Loucy (cell line): Measurements from ENCODE around the gene RPL12.

Experiments used
- H2AFZ ChIP-seq: fragments of 200-600 bp; sonication (generic); 2 replicates; pipeline ENCODE4 v1.6.0; 2016; ENCODE audit warnings: antibody characterized with exemption, mild to moderate bottlenecking, low read length, moderate library complexity
- H3F3A ChIP-seq: fragments of 200-600 bp; 2 replicates; pipeline ENCODE4 v1.6.0; 2016; ENCODE audit warnings: antibody characterized with exemption, low read depth, mild to moderate bottlenecking
- H3K27me3 ChIP-seq: fragments of 200-600 bp; sonication (generic); 2 replicates; pipeline ENCODE4 v1.6.1; 2014; ENCODE audit warnings: low read length, mild to moderate bottlenecking; ENCODE audit not compliant: insufficient read depth, poor library complexity, severe bottlenecking
- H3K36me3 ChIP-seq: fragments of 200-600 bp; sonication (generic); 2 replicates; pipeline ENCODE4 v1.6.1; 2016; ENCODE audit warnings: low read length; ENCODE audit not compliant: insufficient read depth
- H3K4me1 ChIP-seq: fragments of 200-600 bp; sonication (generic); 2 replicates; pipeline ENCODE4 v1.5.1; 2014; ENCODE audit warnings: low read length, mild to moderate bottlenecking; ENCODE audit not compliant: insufficient read depth, poor library complexity, severe bottlenecking
- H3K4me2 ChIP-seq: fragments of 200-600 bp; sonication (generic); 2 replicates; pipeline ENCODE4 v1.6.0; 2014; ENCODE audit warnings: antibody characterized with exemption, low read length, low read depth, mild to moderate bottlenecking; ENCODE audit not compliant: poor library complexity, severe bottlenecking
- H3K4me3 ChIP-seq: fragments of 200-600 bp; sonication (generic); 2 replicates; pipeline ENCODE4 v1.5.1; 2014; ENCODE audit warnings: low read length, mild to moderate bottlenecking, mixed read lengths; ENCODE audit not compliant: poor library complexity, severe bottlenecking
- H3K79me2 ChIP-seq: fragments of 200-600 bp; sonication (generic); 2 replicates; pipeline ENCODE4 v1.6.1; 2014; ENCODE audit warnings: low read length; ENCODE audit not compliant: insufficient read depth
- H3K9ac ChIP-seq: fragments of 200-600 bp; sonication (generic); 2 replicates; pipeline ENCODE4 v1.6.0; 2014; ENCODE audit warnings: mild to moderate bottlenecking, low read depth, low read length, moderate library complexity; ENCODE audit not compliant: poor library complexity, severe bottlenecking
- H3K9me2 ChIP-seq: fragments of 200-600 bp; sonication (generic); replicated peaks from 2 replicates; pipeline ENCODE4 v1.6.1; 2016; ENCODE audit warnings: low read depth, low read length, mixed read lengths
- H3K9me3 ChIP-seq: fragments of 200-600 bp; sonication (generic); 2 replicates; pipeline ENCODE4 v1.6.1; 2014; ENCODE audit warnings: mild to moderate bottlenecking, antibody characterized with exemption, low read length, low read depth; ENCODE audit not compliant: insufficient read depth
- H4K20me1 ChIP-seq: fragments of 200-600 bp; sonication (generic); 2 replicates; pipeline ENCODE4 v1.6.0; 2014; ENCODE audit warnings: antibody characterized with exemption, low read length, mild to moderate bottlenecking; ENCODE audit not compliant: insufficient read depth, poor library complexity, severe bottlenecking
- EZH2phosphoT487 ChIP-seq: fragments of 200-600 bp; IDR thresholded peaks from 2 replicates; pipeline ENCODE4 v1.6.1; 2018; ENCODE audit warnings: antibody characterized with exemption, mild to moderate bottlenecking, moderate library complexity, borderline replicate concordance
- TF ChIP-seq, protein P1 (sequence below): fragments of 200-600 bp; sonication (generic); conservative IDR thresholded peaks from 2 replicates; pipeline ENCODE4 v1.5.1; 2014; ENCODE audit warnings: mild to moderate bottlenecking, antibody characterized with exemption, low read length

RPL12 gene

DNA sequence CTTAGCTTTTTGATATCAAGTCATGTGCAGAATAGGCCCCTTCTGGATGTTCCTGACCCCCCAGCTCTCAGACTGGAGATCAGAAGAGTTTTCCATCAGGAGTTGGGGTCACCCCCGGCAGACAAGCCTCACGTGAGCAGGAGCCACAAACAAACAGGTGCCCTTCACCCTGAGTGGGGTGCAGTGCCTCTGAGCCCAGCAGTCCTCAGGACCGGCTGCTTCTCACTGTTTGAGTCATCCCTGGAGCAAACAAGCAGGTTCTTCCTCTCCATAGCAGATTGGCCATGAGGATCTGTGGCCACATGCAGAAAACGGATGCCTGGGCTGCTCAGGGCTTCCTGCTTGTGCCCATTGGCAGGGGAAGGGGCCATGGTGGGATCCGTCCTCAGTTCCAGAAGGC is 47.1 kb upstream of the RPL12 start:
- Histone ChIP-seq H3F3A (no peaks in the 10 kb centered on the region), H3K4me3 (no peak overlapping the region), H3K4me1 (peaks cover 13% of the 10 kb centered on the region), H3K9me3 (no peaks in the 10 kb centered on the region), H3K9ac (no peak overlapping the region), H3K79me2 (no peaks in the 10 kb centered on the region), H4K20me1 (no peaks in the 10 kb centered on the region), H3K9me2 (no peaks in the 10 kb centered on the region), H3K36me3 (peaks cover 13% of the 10 kb centered on the region; the same call in 1 of the 2 replicates), H3K4me2 (no peak overlapping the region), H2AFZ (no peak overlapping the region), H3K27me3 (no peaks in the 10 kb centered on the region)
- no peak for TF ChIP-seq EZH2phosphoT487
- TF ChIP-seq, protein P1, sequence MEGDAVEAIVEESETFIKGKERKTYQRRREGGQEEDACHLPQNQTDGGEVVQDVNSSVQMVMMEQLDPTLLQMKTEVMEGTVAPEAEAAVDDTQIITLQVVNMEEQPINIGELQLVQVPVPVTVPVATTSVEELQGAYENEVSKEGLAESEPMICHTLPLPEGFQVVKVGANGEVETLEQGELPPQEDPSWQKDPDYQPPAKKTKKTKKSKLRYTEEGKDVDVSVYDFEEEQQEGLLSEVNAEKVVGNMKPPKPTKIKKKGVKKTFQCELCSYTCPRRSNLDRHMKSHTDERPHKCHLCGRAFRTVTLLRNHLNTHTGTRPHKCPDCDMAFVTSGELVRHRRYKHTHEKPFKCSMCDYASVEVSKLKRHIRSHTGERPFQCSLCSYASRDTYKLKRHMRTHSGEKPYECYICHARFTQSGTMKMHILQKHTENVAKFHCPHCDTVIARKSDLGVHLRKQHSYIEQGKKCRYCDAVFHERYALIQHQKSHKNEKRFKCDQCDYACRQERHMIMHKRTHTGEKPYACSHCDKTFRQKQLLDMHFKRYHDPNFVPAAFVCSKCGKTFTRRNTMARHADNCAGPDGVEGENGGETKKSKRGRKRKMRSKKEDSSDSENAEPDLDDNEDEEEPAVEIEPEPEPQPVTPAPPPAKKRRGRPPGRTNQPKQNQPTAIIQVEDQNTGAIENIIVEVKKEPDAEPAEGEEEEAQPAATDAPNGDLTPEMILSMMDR: no peak

DNA sequence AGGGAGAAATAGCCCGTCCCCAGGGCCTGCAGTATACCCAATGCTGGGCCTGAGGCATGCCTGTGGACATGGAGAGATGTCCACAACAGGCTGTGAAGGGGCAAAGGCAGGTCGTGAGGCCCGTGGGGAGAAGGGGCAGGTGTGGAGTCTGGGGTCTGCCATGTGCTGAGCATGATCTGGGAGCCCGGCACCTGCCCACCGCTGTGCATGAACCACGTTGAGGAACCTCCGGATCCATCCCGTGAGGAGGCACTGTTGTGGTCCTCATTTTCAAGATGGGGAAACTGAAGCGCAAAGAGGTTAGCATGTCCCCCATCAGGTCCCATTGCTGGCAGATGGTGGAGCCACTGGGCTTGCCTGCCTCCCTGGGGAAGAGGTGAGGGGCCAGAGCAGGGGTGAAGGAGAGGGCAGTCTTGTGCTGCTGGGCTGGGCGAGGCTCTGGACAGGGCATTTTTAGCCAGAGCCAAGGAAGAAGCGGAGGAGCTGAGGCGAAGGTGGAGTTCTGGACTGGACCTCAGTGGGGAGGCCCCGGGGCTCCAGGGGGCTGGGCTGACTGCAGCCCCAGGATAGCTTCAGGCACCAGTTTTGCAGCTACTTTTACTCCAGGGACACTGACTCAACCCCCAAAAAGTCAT is 46.6 kb upstream of the RPL12 start:
- Histone ChIP-seq H3K9ac (no peak overlapping the region), H3K79me2 (no peaks in the 10 kb centered on the region)
- TF ChIP-seq EZH2phosphoT487: no peak
- TF ChIP-seq, protein P1: no peak

DNA sequence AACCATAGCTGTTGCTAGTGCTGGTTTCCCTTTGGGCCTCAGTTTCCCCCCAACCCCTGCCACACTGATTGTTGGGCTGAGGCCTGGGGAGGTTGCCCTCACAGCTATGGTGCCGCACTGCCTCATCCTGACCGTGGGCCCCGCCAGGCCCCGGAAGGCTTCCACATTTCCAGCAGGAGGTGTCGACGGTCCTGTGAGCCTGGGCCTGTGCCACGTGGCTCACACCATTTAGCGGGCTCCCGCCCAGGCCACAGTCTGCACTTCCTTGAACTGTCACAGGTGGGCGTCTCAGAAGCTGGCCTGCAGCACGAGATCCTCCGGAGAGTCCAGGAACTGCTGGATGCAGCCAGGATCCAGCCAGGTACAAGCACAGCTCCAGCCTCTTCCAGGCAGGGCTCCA is 45.8 kb upstream of the RPL12 start:
- H2AFZ ChIP-seq: no peak overlapping the region
- TF ChIP-seq, protein P1: no peak
- no peak for TF ChIP-seq EZH2phosphoT487
- no peaks in the 10 kb centered on the region for H4K20me1 ChIP-seq
- H3K4me3 ChIP-seq: no peak overlapping the region
- no peaks in the 10 kb centered on the region for H3K9me2 ChIP-seq
- no peak overlapping the region for H3K9ac ChIP-seq
- H3K4me2 ChIP-seq: no peak overlapping the region
- no peaks in the 10 kb centered on the region for H3K79me2 ChIP-seq
- H3K27me3 ChIP-seq: no peaks in the 10 kb centered on the region
- peaks cover 13% of the 10 kb centered on the region for H3K4me1 ChIP-seq
- H3K9me3 ChIP-seq: no peaks in the 10 kb centered on the region
- H3F3A ChIP-seq: no peaks in the 10 kb centered on the region
- peaks cover 13% of the 10 kb centered on the region; the same call in 1 of the 2 replicates for H3K36me3 ChIP-seq

More for the DNA sequence above, 46.6 kb upstream of the RPL12 start:
- peaks cover 13% of the 10 kb centered on the region for H3K4me1 ChIP-seq
- no peaks in the 10 kb centered on the region for H3K9me2 ChIP-seq
- no peak overlapping the region for H2AFZ ChIP-seq
- H3K4me2 ChIP-seq: no peak overlapping the region
- H3K4me3 ChIP-seq: no peak overlapping the region
- H3F3A ChIP-seq: no peaks in the 10 kb centered on the region
- H4K20me1 ChIP-seq: no peaks in the 10 kb centered on the region
- H3K36me3 ChIP-seq: peaks cover 13% of the 10 kb centered on the region; the same call in 1 of the 2 replicates
- no peaks in the 10 kb centered on the region for H3K27me3 ChIP-seq
- no peaks in the 10 kb centered on the region for H3K9me3 ChIP-seq
